Fibroblast of skin of scalp (primary cell): ENCODE data around the gene SLC25A2. TPM values are rescaled to one million over a fixed set of nuclear protein-coding genes. Genes with fewer than 3 reads are reported as not detected.
A peak's percentile ranks its signal among the peaks of the same experiment; 100 is the strongest.
"Not testable (repeated sequence)": the region's sequence is repeated elsewhere in the genome, so short reads cannot be mapped to it uniquely, and the experiment has no call there.

Experiments used
- DNase-seq: peaks from one replicate; pipeline ENCODE4 v3.0.0-alpha.2; 2013
- polyA plus RNA-seq, 2 experiments: library from polyadenylated mRNA; unstranded; fragments of 120-200 nt; gene quantifications; one replicate each; pipeline ENCODE4 v1.2.1, GENCODE V29; 2013; ENCODE audit not compliant: insufficient read length in 2 of 2

SLC25A2 gene
- not detected for polyA plus RNA-seq (2013, experiment 1 of 2; ENCODE audit: insufficient read length)
- not detected for polyA plus RNA-seq (2013, experiment 2 of 2; ENCODE audit: insufficient read length)

DNA sequence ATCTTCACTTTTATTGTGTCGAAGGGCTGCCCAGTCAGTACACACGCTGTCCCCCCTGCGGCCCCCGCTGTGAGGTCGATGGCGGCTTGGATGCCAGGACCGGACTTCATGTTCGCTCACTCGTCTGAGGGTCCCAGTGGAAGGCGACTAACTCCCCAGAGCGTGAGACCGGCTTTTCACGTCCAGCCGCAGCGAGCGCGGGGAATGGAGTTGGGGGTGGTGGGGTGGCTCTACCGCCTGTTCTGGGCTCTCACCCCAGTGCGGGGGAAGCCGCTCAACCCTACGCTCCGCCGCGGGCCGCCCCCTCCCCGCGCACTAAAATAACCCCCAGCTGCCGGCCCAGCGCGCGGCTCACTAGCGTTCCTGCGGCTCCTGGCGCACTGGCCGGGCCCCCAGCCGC lies at the start of gene SLC25A2:
Gene SLC25A2, minus strand, starts transcription at position 294 of the 400 bp plus-strand sequence. Its CDS starts 184 bp downstream, at position 110.
- no peak for DNase-seq

DNA sequence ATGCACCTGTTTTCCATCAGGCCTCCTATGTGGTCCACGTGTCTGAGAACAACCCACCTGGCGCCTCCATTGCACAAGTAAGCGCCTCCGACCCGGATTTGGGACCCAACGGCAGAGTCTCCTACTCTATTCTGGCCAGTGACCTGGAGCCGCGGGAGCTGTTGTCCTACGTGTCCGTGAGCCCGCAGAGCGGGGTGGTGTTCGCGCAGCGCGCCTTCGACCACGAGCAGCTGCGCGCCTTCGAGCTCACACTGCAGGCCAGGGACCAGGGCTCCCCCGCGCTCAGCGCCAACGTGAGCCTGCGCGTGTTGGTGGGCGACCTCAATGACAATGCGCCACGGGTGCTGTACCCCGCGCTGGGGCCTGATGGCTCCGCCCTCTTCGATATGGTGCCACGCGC lies 47.7 kb upstream of the SLC25A2 start:
- no peak for DNase-seq

DNA sequence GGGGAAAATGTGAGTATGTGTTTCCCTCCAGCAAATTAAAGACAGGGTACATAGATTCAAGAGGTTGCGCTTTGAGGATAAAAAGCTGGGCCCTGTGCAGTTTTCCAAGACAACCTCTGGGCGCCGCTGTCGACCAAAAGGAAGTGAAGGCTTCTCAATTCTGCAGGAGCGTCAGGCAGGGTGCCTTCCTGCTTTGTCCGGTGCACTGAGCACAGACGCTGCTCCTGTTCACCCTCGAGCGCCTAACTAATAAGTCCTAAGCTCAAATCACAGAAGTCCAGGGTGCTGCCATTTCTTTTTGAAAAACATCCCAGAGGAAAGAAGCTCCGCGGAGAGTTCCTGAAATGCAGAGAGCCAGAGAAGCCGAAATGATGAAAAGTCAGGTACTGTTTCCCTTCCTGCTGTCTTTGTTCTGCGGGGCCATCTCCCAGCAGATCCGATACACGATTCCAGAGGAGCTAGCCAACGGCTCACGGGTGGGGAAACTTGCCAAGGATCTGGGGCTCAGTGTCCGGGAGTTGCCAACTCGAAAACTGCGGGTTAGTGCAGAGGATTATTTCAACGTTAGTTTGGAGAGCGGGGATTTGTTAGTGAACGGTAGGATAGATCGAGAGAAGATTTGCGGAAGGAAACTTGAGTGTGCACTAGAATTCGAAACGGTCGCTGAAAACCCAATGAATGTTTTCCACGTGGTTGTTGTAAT lies 46.2 kb upstream of the SLC25A2 start, which contains the start of gene PCDHGB1:
Gene PCDHGB1, plus strand, starts transcription at position 183 of the 703 bp plus-strand sequence. Its CDS starts 162 bp downstream, at position 345.
- peak; percentile 60 for DNase-seq

DNA sequence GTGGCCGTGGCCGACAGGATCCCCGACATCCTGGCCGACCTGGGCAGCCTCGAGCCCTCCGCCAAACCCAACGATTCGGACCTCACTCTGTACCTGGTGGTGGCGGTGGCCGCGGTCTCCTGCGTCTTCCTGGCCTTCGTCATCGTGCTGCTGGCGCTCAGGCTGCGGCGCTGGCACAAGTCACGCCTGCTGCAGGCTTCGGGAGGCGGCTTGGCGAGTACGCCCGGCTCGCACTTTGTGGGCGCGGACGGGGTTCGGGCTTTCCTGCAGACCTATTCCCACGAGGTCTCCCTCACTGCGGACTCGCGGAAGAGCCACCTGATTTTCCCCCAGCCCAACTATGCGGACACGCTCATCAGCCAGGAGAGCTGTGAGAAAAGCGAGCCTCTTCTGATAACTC lies 42.2 kb upstream of the SLC25A2 start:
- not testable (repeated sequence) for DNase-seq

DNA sequence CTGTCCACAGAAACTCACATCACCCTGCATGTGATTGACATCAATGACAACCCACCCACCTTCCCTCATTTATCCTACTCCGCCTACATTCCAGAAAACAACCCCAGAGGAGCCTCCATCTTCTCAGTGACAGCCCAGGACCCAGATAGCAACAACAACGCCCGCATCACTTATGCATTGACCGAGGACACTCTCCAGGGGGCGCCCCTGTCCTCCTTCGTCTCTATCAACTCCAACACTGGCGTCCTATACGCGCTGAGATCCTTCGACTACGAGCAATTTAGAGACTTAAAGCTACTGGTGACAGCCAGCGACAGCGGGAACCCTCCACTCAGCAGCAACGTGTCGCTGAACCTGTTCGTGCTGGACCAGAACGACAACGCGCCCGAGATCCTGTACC lies 41.5 kb upstream of the SLC25A2 start:
- no peak for DNase-seq

DNA sequence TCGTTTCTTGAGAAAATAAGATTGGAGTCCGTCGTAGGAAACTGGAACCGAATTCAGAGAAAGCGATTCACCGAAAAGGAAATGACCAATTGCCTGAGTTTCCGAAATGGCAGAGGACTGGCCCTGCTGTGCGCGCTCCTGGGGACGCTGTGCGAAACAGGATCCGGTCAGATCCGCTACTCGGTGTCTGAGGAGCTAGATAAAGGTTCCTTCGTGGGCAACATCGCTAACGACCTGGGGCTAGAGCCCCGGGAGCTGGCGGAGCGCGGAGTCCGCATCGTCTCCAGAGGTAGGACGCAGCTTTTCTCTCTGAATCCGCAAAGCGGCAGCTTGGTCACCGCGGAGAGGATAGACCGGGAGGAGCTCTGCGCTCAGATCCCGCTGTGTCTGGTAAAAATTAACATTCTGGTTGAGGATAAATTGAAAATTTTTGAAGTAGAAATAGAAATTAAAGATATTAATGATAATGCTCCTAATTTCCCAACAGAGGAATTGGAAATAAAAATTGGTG lies 40.2 kb upstream of the SLC25A2 start:
- no peak for DNase-seq

DNA sequence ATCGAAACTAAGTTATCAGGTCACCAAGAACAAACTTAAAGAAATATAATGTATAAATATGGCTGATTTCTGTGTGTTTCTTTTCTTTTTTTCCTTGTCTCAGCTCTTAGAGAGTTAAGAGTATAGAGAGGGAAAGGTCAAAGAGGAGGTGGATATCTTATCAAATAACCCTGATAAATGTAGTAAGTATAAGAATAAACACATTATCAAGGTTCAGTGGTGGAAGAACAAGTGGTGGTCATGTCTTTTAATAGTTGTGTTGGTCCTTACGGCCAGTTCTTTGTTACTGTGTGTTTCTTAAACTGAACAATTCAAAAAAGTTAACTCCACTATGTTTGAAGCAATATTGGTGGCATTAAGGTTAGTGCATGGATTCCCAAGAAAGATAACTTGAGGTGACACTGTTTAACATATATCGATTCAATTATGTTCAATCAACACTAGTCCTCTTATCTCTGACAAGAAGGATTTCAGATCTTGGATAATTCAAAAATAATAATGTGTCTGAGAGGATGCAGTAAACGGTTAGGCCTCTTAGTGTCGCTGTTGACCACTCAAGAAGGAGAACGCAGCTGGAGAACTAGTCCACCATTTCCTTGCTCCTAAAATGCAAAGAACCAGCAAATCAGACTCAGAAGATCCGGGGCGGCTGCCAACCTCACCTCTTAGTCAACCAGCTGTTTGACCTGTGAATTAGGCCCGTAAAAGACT lies 39.5 kb upstream of the SLC25A2 start, which contains the start of gene PCDHGA3:
Gene PCDHGA3, plus strand, starts transcription at position 588 of the 711 bp plus-strand sequence. CDS start 205 bp downstream, outside the sequence.
- DNase-seq, result peak; percentile 64

DNA sequence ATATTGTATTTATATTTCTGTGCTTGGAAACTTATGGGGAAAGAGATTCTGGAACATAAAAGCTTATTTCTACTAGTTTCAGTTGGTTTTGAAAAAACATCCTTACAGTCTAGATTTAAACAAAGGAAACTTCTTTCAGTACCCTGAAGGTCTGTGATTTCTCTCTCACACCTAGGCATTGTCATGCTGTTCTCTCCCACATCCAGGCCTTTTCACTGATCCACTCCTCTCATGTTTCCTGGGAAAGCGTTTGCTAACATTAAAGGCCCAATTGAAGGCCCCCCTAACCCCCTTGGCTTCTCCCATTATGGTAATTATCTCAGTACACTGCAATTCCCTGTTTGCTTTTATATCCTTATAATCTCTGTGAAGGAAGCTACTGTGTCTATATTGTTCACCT lies 38.9 kb upstream of the SLC25A2 start:
- no peak for DNase-seq

DNA sequence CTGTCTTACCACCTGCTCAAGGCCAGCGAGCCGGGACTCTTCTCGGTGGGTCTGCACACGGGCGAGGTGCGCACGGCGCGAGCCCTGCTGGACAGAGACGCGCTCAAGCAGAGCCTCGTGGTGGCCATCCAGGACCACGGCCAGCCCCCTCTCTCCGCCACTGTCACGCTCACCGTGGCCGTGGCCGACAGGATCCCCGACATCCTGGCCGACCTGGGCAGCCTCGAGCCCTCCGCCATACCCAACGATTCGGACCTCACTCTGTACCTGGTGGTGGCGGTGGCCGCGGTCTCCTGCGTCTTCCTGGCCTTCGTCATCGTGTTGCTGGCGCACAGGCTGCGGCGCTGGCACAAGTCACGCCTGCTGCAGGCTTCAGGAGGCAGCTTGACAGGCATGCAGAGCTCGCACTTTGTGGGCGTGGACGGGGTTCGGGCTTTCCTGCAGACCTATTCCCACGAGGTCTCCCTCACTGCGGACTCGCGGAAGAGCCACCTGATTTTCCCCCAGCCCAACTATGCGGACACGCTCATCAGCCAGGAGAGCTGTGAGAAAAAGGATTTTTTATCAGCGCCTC lies 37.0 kb upstream of the SLC25A2 start:
- DNase-seq, result not testable (repeated sequence)

DNA sequence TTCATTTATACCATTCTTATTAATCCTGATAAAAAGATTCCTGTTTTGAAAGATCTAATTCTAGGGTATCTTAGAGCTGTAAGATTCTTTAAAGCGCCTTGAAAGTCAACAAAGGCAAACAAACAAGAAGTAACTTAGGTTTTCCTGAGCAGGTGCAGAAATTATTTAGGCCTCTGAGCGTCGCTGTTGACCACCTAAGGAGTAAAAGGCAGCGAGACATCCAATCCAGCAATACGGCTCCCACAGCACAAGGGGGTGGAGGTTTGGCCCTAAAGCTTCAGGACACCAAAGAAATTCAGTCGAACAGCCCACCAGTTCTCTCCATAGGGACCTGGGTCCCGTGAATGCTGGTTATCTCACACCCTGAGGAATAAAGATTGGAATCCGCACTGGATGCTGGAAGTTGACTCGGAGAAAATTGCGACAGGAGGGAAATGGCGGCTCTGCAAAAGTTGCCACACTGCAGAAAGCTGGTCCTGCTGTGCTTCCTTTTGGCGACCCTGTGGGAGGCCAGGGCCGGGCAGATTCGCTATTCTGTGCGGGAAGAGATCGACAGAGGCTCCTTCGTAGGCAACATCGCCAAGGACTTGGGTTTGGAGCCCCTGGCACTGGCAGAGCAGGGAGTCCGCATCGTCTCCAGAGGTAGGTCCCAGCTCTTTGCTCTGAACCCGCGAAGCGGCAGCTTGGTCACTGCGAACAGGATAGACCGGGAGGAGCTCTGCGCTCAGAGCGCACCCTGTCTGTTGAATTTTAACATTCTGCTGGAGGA lies 34.9 kb upstream of the SLC25A2 start, which contains the start of gene PCDHGA2:
Gene PCDHGA2, plus strand, starts transcription at position 223 of the 769 bp plus-strand sequence.
- DNase-seq, result peak; percentile 65

DNA sequence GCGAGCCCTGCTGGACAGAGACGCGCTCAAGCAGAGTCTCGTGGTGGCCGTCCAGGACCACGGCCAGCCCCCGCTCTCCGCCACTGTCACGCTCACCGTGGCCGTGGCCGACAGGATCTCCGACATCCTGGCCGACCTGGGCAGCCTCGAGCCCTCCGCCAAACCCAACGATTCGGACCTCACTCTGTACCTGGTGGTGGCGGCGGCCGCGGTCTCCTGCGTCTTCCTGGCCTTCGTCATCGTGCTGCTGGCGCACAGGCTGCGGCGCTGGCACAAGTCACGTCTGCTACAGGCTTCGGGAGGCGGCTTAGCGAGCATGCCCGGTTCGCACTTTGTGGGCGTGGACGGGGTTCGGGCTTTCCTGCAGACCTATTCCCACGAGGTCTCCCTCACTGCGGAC lies 28.7 kb upstream of the SLC25A2 start:
- DNase-seq, result not testable (repeated sequence)

DNA sequence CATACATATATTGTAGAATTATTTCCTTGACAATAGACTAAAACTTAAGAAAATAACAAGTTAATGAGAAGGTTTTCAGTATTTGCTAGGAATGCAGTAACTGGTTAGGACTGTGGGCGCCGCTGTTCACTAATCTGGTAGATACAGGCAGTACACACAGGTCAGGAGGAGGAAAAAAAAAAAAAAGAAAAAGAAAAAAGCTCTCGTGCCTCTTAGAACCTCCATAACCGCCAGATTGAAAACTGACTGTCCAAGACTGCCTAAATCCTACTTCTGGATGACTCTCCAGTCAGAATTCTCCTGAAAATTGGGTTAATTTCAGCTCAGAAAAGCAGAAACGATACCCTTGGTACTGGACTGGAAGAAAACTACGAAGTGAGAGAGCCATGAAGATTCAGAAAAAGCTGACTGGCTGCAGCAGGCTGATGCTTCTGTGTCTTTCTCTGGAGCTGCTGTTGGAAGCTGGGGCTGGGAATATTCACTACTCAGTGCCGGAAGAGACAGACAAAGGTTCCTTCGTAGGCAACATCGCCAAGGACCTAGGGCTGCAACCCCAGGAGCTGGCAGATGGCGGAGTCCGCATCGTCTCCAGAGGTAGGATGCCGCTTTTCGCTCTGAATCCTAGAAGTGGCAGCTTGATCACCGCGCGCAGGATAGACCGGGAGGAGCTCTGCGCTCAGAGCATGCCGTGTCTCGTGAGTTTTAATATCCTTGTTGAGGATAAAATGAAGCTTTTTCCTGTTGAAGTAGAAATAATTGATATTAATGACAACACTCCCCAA lies 26.6 kb upstream of the SLC25A2 start, which contains the start of gene PCDHGA1:
Gene PCDHGA1, plus strand, starts transcription at position 216 of the 782 bp plus-strand sequence.
- DNase-seq, result peak; percentile 36

DNA sequence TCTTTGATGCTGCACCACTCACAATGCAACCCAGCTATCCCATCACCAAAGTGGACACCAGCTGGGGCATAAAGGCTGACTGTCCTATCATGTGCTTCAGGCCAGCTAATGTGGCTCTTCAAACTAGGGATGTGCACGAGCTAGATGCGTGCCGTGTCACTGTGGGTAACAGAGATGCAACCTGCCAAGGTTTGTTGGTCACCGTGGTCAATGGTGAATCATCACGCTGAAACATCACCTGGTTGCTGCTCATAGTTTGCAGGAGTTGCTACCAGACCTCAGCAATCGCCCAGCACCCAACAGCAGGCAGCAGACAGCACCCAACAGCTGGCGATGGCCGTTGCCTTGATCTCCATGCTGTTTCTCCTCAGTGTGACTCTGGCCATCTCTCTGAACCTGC lies 24.4 kb upstream of the SLC25A2 start:
- DNase-seq, result no peak

DNA sequence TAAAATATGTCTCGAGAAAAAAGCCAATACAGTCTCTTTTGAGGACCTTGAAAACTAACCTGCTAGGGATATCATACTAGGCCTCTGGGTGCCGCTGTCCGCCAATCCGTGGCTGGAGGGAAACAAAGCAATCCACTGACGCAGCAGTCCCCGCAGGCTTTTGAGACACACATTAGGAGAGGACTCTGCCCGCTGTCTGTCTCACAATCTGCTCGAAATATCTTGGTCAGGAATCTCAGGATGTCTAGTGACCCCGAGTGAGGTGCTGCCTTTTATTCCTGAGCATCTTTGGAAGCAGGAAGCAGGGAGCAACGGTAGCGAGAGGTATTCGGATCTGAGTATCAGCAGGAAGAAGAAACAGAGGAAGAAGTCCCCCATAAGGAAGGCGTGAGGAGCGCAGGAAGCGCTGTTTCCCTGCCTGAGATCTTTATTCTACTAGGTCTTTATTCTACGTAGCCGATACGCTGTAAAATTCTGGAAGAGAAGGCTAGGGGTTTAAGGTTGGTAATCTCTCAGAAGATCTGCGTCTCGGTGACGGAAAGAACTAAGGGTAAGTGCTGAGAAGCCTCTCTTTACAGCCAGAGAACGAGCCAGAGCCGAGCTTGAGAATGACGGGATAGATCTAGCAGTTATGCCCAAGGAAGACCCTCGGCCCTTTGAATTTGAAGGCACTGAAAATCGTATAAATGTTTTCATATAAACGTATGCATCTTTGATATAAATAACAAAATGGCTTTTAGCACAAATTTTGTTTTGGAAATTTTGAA lies 22.4 kb upstream of the SLC25A2 start:
- peak; percentile 76 for DNase-seq

DNA sequence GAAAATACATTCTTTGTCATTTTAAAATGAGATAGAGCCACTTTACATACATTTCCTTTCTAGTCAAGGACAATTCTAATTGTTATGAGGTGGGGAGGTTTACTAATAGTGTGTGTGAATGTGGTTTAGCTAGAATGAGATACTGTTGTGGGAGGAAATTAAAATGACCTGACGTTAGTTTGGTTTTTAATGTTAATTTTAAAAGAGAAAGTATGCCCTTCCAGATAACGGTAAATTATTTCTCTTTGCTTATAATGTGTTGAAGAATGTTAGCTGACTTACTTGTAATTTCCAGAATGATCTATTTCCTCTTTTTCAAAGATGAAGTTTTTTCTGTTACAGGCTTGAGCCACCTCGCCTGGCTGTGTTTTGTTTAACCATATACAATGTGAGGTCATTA lies 18.4 kb upstream of the SLC25A2 start:
- DNase-seq, result no peak

DNA sequence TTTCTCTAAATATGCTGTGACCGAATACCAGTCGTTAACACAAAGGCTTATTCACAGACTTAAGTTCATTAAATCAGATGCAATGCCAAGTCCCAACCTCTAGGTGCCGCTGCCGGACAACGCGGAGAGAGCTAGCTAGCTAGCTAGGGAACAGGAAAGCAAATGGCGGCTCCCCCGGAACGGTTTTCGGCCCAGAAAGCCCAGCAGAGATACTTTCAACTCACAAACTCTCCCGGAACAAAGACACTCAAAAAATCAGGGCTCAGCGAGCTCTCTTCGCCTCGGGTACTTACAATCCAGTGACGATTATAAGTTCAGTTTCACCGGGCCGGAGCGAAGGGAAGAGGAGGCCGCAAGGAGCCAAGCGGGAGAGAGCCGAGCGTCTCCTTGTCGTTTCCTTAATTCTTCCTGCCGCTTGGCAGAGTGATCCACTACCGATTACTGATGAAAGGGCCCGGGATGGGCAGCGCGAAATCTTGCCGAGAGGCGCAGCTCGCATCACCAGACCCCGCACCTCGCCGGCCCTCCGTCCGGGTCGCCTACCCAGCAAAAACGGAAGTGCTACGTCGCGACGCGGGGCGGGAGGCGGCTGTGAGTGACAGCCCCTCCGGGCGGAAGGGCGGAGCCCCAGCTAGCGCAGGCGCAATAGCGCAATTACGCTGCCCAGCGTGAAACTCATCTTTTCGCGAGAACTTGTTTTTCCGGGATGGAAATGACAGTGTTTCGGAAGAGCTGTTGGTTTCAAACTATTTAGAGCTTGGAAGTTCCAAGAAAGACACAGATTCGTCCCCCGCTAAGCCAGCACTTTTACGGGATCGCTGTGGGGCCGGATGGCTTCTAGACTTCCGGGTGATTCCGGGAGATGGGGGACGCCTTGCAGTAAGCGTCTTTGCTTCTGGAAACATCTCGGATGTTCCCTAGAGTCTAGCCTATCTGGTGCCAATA lies 16.6 kb upstream of the SLC25A2 start, which contains the start of gene TAF7:
Gene TAF7, minus strand, starts transcription at position 560 of the 945 bp plus-strand sequence. CDS start 740 bp downstream, outside the sequence.
- DNase-seq, result peak; percentile 94

DNA sequence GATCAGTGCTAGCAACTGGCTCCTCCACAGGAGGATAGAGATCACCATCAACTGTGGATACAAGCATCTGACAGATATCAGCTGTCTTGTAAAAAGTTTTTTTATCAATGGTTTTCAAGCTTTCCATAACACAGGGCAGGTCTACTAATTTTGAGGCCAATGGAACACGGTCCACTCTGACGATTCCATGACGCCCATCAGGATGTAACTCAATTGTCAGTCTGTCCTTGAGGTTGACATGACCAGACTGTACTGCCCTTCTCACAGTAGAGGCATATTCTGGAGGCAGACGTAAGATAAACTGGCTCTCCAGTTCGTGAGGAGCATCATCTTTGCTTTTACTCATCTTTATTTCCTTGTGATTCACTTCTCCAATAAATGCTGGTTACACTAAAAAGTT lies 15.8 kb upstream of the SLC25A2 start:
- no peak for DNase-seq

DNA sequence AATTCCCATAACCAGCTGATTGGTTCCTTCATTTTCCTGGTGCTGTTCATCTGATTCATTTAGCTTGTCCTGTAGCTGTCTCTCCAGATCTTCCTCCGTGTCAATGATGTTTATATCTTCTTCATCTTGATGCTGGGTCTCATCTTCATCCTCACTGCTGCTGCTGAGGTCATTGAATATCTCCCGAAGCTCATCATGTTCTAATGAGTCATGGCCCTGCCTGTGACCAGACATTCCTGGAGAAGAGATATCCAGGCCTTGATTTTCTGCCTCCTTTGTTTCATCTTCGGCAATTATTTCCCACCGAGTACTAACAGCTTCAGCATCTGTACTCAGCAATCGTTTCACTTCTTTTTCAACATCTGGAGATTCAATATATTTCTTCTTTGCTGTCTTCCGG lies 15.4 kb upstream of the SLC25A2 start:
- DNase-seq, result no peak

DNA sequence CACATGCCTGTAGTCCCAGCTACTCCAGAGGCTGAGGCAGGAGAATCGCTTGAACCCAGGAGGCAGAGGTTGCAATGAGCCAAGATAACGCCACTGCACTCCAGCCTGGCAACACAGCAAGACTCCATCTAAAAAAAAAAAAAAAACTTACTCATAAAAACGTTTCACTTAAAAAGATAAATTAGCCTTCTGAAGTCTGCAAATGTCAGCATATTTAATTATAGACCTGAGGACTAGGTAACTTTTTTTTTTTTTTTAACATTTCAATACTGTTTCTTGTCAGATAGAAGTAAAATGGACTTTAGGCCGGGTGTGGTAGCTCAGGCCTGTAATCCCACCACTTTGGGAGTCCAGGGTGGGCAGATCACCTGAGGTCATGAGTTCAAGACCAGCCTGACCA lies 13.1 kb upstream of the SLC25A2 start:
- DNase-seq, result not testable (repeated sequence)
